Testis (tissue), 3 donors: ENCODE results near the gene MAP3K4. TPM values are rescaled to one million over a fixed set of nuclear protein-coding genes. Genes with fewer than 3 reads are reported as not detected.

Source experiments
- DNase-seq: peaks from one replicate; pipeline ENCODE4 v3.0.0-alpha.2; 2019
- H3K27ac ChIP-seq, 2 donors: fragments of 200-600 bp; sonication (generic); one replicate each; pipeline ENCODE4 v1.5.1; 2019
- H3K27me3 ChIP-seq: fragments of 200-600 bp; sonication (generic); one replicate; pipeline ENCODE4 v1.5.1; 2019
- H3K36me3 ChIP-seq: fragments of 200-600 bp; sonication (generic); one replicate; pipeline ENCODE4 v1.5.1; 2017; ENCODE audit warnings: low read depth; ENCODE audit errors: missing control alignments
- H3K4me1 ChIP-seq: fragments of 200-600 bp; sonication (generic); one replicate; pipeline ENCODE4 v1.5.1; 2019
- H3K4me3 ChIP-seq, 2 donors: fragments of 200-600 bp; sonication (generic); one replicate each; pipeline ENCODE4 v1.5.1; 2017 to 2019
- H3K9me3 ChIP-seq: fragments of 200-600 bp; sonication (generic); one replicate; pipeline ENCODE4 v1.5.1; 2017
- POLR2A ChIP-seq: fragments of 450-650 bp; IDR thresholded peaks from one replicate; pipeline ENCODE4 v1.6.1; 2017; ENCODE audit warnings: antibody characterized with exemption, mild to moderate bottlenecking, moderate library complexity
- WGBS, 2 donors: methylation state at CpG; one replicate each; pipeline ENCODE4 v1.1.5; 2018; 5-methylcytosine and 5-hydroxymethylcytosine counted together
- intact Hi-C: fragments of 100-400 bp; cut with DNase I; formaldehyde crosslinking; loops from one replicate; pipeline ENCODE4 v1.15.1; 2023; ENCODE audit warnings: low total_unique reads
- polyA plus RNA-seq: library from polyadenylated mRNA; stranded (reverse); fragments of 350-450 nt; fragmentation: Illumina TruSeq; extraction: RNeasy Lipid Tissue Mini Kit (QIAGEN cat#74804); gene quantifications from one replicate; pipeline ENCODE4 v1.2.3, GENCODE V29; 2014; ENCODE audit warnings: low read depth, low replicate concordance; ENCODE audit not compliant: insufficient read depth
- total RNA-seq, 2 donors: library from RNA; depleted of rRNA; stranded (reverse); fragments of >200 nt; gene quantifications; one replicate each; pipeline ENCODE4 v1.2.3, GENCODE V29; 2016
- TF ChIP-seq, protein P1 (sequence below), 3 experiments: fragments of 450-650 bp in 2 of 3; fragments of 200-600 bp in 1 of 3; sonication (generic) in 1 of 3; IDR thresholded peaks; one replicate each; pipeline ENCODE4 v1.5.1; 2016 to 2019; ENCODE audit warnings: antibody characterized with exemption in 3 of 3, mild to moderate bottlenecking in 2 of 3, moderate library complexity in 1 of 3

MAP3K4 gene
- total and polyA plus RNA-seq, 3 donors from 2014 or later = 45.0 to 77.7 (median 65.4) TPM

DNA sequence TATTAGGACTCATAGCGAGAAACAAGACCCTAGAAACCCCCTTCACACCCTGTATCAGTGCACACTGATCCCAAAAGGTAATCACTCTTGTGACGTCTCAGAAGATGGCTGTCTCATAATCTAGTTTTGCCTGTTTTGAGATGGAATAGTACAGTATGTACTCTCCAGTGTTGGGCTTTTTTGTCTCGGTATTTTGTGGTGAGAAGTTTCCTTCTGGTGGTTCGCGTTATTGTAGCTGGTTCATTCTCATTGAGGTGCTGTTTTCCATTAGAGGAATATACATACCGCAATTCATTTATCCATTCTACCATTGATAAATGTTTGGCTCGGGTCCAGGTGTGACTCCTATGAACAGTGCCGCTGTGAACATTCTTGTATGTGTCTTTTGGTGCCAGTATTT, 27.9 kb upstream of the MAP3K4 start:
- no peak for TF ChIP-seq POLR2A
- TF ChIP-seq, protein P1, sequence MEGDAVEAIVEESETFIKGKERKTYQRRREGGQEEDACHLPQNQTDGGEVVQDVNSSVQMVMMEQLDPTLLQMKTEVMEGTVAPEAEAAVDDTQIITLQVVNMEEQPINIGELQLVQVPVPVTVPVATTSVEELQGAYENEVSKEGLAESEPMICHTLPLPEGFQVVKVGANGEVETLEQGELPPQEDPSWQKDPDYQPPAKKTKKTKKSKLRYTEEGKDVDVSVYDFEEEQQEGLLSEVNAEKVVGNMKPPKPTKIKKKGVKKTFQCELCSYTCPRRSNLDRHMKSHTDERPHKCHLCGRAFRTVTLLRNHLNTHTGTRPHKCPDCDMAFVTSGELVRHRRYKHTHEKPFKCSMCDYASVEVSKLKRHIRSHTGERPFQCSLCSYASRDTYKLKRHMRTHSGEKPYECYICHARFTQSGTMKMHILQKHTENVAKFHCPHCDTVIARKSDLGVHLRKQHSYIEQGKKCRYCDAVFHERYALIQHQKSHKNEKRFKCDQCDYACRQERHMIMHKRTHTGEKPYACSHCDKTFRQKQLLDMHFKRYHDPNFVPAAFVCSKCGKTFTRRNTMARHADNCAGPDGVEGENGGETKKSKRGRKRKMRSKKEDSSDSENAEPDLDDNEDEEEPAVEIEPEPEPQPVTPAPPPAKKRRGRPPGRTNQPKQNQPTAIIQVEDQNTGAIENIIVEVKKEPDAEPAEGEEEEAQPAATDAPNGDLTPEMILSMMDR (IDR thresholded peaks at IDR 0.05) = no peak
- no peak overlapping the region for H3K27ac ChIP-seq

DNA sequence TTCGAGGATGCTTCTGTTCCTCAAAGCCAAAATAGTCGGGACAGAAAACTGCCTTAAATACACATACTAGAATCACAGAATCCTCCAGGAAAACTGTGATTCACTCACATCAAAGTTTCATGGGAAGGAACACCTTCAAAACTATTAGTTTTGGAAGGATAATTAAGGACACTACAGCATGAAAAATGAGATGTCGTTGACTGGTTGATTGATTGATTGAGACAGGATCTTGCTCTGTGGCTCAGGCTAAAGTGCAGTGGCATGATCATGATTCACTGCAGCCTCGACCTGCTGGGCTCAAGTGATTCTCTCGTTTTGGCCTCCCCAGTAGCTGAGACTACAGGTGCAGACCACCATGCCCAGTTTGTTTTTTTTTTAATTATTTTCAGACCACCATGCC, 25.7 kb upstream of the MAP3K4 start:
- H3K27ac ChIP-seq = no peak overlapping the region
- H3K27me3 ChIP-seq = no peaks in the 10 kb centered on the region
- TF ChIP-seq, protein P1 (IDR thresholded peaks at IDR 0.05) = no peak
- TF ChIP-seq POLR2A = no peak
- no peak overlapping the region for H3K4me3 ChIP-seq
- H3K36me3 ChIP-seq = no peaks in the 10 kb centered on the region
- H3K4me1 ChIP-seq = no peaks in the 10 kb centered on the region
- intact Hi-C loops = no loop called here
- H3K9me3 ChIP-seq = no peaks in the 10 kb centered on the region
- 84 to 85% methylated on average over 5 of the region's 5 CpGs for WGBS, 2 donors
- DNase-seq = no peak

More for the DNA sequence above, 27.9 kb upstream of the MAP3K4 start:
- Histone ChIP-seq H3K9me3 (no peaks in the 10 kb centered on the region), H3K36me3 (no peaks in the 10 kb centered on the region), H3K27me3 (no peaks in the 10 kb centered on the region), H3K4me1 (no peaks in the 10 kb centered on the region), H3K4me3 (no peak overlapping the region)
- no peak for DNase-seq
- WGBS, 2 donors = 79 to 81% methylated on average over 8 of the region's 8 CpGs
- intact Hi-C loops = no loop called here

DNA sequence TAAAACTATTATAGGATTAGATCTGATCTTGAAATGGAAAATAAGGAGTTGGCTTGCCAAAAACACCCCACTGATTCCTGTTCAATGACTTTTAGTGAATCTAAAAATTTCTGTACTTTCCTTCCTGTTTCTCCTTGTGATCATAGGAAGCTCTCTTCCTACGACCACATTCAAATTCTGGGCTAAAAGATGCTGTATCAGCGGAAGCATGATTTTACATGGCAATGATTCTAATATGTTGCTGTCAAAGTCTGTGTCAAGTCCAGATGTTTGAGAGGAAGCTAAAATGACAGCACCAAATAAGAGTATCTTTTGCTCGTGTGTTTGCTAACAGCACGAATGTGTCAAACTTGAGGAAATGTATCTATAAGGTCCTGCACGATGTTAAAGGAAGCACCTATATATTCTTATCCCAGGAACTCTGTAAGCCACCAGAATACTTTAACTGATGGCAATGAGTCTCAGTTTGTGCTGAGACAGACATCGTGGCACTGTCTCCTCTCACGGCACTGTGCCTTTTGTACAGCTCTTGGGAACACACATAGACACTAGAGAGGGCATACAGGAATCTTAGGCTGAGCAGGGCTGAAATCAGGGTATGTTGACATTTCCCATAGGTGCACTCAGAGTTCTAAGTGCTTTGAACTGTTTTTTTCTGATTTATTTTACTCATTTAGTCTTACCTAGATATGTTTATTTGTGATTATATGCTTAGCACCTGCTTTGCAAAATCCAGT, 24.9 kb upstream of the MAP3K4 start:
- TF ChIP-seq POLR2A = no peak
- TF ChIP-seq, protein P1 (IDR thresholded peaks at IDR 0.05) = no peak
- no peaks in the 10 kb centered on the region for H3K9me3 ChIP-seq
- no peaks in the 10 kb centered on the region for H3K27me3 ChIP-seq
- H3K27ac ChIP-seq = no peak overlapping the region
- no peaks in the 10 kb centered on the region for H3K36me3 ChIP-seq
- no peak for DNase-seq
- intact Hi-C loops = no loop called here
- 83% methylated on average over 7 of the region's 7 CpGs for WGBS, 2 donors
- H3K4me1 ChIP-seq = no peaks in the 10 kb centered on the region
- no peak overlapping the region for H3K4me3 ChIP-seq

DNA sequence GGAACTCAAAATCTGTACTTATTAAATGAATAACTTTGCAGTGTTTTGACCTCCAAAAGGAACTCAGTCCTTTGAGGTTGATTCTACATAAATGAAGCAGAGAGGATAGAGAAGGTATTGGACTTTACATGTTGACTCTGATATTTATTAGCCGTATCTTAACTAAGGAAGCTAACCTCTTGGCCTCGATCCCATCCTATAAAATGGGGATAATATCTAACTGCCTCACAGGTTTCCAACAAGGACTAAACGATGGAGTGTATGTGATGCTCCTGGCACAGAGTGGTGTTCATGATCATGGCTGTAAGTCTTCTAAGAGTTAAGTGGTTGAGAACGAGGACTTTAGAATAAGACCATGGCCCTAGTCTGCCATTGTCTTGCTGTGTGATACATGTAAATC, 24.2 kb upstream of the MAP3K4 start:
- Histone ChIP-seq H3K27me3 (no peaks in the 10 kb centered on the region), H3K27ac (no peak overlapping the region), H3K4me3 (no peak overlapping the region), H3K4me1 (no peaks in the 10 kb centered on the region), H3K9me3 (no peaks in the 10 kb centered on the region), H3K36me3 (no peaks in the 10 kb centered on the region)
- intact Hi-C loops = no loop called here
- TF ChIP-seq, protein P1 (IDR thresholded peaks at IDR 0.05) = no peak
- no peak for TF ChIP-seq POLR2A
- WGBS, 2 donors = 90 to 93% methylated on average over 4 of the region's 4 CpGs
- DNase-seq = no peak

DNA sequence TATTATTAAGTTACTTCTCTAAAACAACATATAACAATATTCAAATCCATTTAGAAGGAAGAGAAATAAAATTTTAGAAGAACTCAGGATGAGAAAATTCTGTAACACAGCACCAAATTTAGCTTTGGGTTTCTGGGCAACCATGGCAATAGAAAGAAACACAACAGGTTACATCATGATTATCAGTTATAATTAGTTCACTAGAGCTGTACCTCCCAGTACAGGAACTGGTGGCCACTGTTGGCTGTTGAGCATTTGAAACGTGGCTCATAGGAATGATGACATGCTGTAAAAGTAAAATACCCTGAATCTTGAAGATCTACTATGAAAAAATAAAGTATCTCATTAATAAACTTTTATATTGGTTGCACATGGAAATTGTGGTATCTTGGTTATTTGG, 23.7 kb upstream of the MAP3K4 start:
- Histone ChIP-seq H3K4me3 (no peak overlapping the region), H3K9me3 (no peaks in the 10 kb centered on the region), H3K4me1 (no peaks in the 10 kb centered on the region), H3K36me3 (no peaks in the 10 kb centered on the region), H3K27ac (no peak overlapping the region), H3K27me3 (no peaks in the 10 kb centered on the region)
- 73 to 77% methylated on average over 1 of the region's 1 CpG for WGBS, 2 donors
- TF ChIP-seq, protein P1 (IDR thresholded peaks at IDR 0.05) = no peak
- no peak for TF ChIP-seq POLR2A
- intact Hi-C loops = no loop called here
- no peak for DNase-seq
